ENCODE data around the gene CUL7. TPM values are rescaled to one million over a fixed set of nuclear protein-coding genes. Genes with fewer than 3 reads are reported as not detected.

The CUL7 gene
- total RNA-seq, 1 experiment from 2014 or later: 34.1 TPM

DNA sequence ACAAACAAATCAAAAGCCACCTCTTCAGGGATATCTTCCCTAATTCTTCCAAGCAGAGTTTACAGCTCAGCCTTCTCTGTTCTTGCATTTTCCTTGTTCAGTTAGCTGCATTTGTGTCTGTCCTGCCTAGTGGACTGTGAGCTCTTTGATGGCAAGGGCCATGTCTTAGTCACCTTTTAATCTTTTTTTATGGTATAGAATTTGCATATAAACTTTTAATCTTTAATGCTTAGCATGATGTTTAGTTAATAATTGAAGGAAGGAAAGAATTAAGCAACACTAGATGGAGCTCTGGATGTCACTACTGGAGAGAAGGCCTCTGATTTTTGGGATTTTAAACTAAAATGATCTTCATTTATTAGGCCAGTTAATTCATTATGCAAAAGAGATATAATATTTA lies 57.1 kb downstream of the CUL7 start:
- DNase-seq (ENCODE audit: low read depth, low spot score) (no peak), ATAC-seq (no peak)
- H3K9me2 ChIP-seq (ENCODE audit: insufficient read depth): no peaks in the 10 kb centered on the region
- CTCF ChIA-PET: interaction anchor here (1.2 to 2.6 kb wide), 3 partner anchors 9 to 147 kb away, joined by 3 to 12 read pairs (median 3); partner anchors contain the start of gene PPP2R5D
- H3K9me3 ChIP-seq (ENCODE audit: control insufficient read depth in 1 of 2, insufficient read depth in 1 of 2, low read depth in 1 of 2, low read length in 2 of 2): no peaks in the 10 kb centered on the region
- no TSS peak for BruUV-seq (replicated peaks)
- H4K20me1 ChIP-seq (ENCODE audit: insufficient read depth): no peaks in the 10 kb centered on the region
- H3K9ac ChIP-seq (ENCODE audit: low read length): no peak overlapping the region
- no peaks in the 10 kb centered on the region for H3K27me3 ChIP-seq (ENCODE audit: insufficient read depth, low read length)
- TF ChIP-seq, protein P1, sequence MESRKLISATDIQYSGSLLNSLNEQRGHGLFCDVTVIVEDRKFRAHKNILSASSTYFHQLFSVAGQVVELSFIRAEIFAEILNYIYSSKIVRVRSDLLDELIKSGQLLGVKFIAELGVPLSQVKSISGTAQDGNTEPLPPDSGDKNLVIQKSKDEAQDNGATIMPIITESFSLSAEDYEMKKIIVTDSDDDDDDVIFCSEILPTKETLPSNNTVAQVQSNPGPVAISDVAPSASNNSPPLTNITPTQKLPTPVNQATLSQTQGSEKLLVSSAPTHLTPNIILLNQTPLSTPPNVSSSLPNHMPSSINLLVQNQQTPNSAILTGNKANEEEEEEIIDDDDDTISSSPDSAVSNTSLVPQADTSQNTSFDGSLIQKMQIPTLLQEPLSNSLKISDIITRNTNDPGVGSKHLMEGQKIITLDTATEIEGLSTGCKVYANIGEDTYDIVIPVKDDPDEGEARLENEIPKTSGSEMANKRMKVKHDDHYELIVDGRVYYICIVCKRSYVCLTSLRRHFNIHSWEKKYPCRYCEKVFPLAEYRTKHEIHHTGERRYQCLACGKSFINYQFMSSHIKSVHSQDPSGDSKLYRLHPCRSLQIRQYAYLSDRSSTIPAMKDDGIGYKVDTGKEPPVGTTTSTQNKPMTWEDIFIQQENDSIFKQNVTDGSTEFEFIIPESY (IDR thresholded peaks at IDR 0.05; ENCODE audit: extremely low read depth, insufficient replicate concordance, low read length): no peak
- peak; percentile 16; the same call in 1 of the 2 replicates for TF ChIP-seq RAD21 (IDR thresholded peaks at IDR 0.05; ENCODE audit: low read depth)
- H3K27ac ChIP-seq (ENCODE audit: low read depth, low read length): no peak overlapping the region
- no peak overlapping the region for H3K4me3 ChIP-seq (replicated peaks in 1 of 2; ENCODE audit: low read depth in 1 of 2, low read length in 2 of 2)
- H3K79me2 ChIP-seq (ENCODE audit: insufficient read depth, low read length): peaks cover 4% of the 10 kb centered on the region; the same call in 1 of the 2 replicates
- POLR2A ChIA-PET: interaction anchor here (1.0 to 1.1 kb wide), 2 partner anchors 12 to 17 kb away, joined by 3 to 4 read pairs; partner anchors contain the start of genes KLHDC3, MEA1 and PPP2R5D
- no peak overlapping the region for H2AFZ ChIP-seq (ENCODE audit: low read depth, low read length, poor library complexity, severe bottlenecking)
- RAD21 ChIA-PET (ENCODE audit: low non-redundant PET in 1 of 2, low total read pairs in 2 of 2, uncharacterized antibody in 2 of 2, unreplicated experiment in 2 of 2): no interaction called here
- no peaks in the 10 kb centered on the region for H3K4me1 ChIP-seq (ENCODE audit: control insufficient read depth in 1 of 2, insufficient read depth in 2 of 2, low read length in 2 of 2)
- peaks cover 2 to 3% of the 10 kb centered on the region in 2 experiments; a peak in 1 of 4 replicates for H3K36me3 ChIP-seq (ENCODE audit: control insufficient read depth in 1 of 2, insufficient read depth in 2 of 2, low read length in 2 of 2)
- H3K4me2 ChIP-seq (ENCODE audit: low read length): no peak overlapping the region
- intact Hi-C loops (cut with micrococcal nuclease): no loop called here

DNA sequence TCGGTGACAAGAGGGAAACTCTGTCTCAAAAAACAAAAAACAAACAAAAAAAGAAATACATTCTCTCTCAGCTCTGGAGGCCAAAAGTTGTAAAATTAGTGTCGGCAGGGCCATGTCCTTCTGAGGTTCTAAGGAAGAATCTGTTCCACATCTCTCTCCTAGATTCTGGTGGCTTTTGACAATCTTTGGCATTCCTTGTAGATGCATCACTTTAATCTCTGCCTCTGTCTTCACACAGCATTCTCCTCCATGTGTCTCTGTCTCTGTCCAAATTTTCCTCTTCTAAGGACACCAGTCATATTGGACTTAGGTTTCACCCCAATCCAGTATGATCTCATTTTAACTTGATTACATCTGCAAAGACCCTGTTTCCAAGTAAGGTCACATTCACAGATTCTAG lies 60.2 kb downstream of the CUL7 start:
- no peak overlapping the region for H3K4me2 ChIP-seq (ENCODE audit: low read length)
- BruUV-seq (replicated peaks): no TSS peak
- H3K27ac ChIP-seq (ENCODE audit: low read depth, low read length): no peak overlapping the region
- ATAC-seq (no peak), DNase-seq (ENCODE audit: low read depth, low spot score) (no peak)
- ChIA-PET RAD21 (ENCODE audit: low non-redundant PET in 1 of 2, low total read pairs in 2 of 2, uncharacterized antibody in 2 of 2, unreplicated experiment in 2 of 2) (no interaction called here), POLR2A (no interaction called here), CTCF (no interaction called here)
- intact Hi-C loops (cut with micrococcal nuclease): no loop called here
- peaks cover 4% of the 10 kb centered on the region; the same call in 1 of the 2 replicates for H3K79me2 ChIP-seq (ENCODE audit: insufficient read depth, low read length)
- TF ChIP-seq RAD21 (IDR thresholded peaks at IDR 0.05; ENCODE audit: low read depth): no peak
- no peak for TF ChIP-seq YY1 (IDR thresholded peaks at IDR 0.05; ENCODE audit: extremely low read depth, insufficient replicate concordance, low read depth, low read length)
- TF ChIP-seq, protein P2, sequence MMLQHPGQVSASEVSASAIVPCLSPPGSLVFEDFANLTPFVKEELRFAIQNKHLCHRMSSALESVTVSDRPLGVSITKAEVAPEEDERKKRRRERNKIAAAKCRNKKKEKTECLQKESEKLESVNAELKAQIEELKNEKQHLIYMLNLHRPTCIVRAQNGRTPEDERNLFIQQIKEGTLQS (IDR thresholded peaks at IDR 0.05): no peak
- TF ChIP-seq, protein P1 (IDR thresholded peaks at IDR 0.05; ENCODE audit: extremely low read depth, insufficient replicate concordance, low read length): no peak
- TF ChIP-seq, protein P3, sequence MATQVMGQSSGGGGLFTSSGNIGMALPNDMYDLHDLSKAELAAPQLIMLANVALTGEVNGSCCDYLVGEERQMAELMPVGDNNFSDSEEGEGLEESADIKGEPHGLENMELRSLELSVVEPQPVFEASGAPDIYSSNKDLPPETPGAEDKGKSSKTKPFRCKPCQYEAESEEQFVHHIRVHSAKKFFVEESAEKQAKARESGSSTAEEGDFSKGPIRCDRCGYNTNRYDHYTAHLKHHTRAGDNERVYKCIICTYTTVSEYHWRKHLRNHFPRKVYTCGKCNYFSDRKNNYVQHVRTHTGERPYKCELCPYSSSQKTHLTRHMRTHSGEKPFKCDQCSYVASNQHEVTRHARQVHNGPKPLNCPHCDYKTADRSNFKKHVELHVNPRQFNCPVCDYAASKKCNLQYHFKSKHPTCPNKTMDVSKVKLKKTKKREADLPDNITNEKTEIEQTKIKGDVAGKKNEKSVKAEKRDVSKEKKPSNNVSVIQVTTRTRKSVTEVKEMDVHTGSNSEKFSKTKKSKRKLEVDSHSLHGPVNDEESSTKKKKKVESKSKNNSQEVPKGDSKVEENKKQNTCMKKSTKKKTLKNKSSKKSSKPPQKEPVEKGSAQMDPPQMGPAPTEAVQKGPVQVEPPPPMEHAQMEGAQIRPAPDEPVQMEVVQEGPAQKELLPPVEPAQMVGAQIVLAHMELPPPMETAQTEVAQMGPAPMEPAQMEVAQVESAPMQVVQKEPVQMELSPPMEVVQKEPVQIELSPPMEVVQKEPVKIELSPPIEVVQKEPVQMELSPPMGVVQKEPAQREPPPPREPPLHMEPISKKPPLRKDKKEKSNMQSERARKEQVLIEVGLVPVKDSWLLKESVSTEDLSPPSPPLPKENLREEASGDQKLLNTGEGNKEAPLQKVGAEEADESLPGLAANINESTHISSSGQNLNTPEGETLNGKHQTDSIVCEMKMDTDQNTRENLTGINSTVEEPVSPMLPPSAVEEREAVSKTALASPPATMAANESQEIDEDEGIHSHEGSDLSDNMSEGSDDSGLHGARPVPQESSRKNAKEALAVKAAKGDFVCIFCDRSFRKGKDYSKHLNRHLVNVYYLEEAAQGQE (IDR thresholded peaks at IDR 0.05; ENCODE audit: low read depth): no peak
- TF ChIP-seq, protein P4, sequence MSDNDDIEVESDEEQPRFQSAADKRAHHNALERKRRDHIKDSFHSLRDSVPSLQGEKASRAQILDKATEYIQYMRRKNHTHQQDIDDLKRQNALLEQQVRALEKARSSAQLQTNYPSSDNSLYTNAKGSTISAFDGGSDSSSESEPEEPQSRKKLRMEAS (IDR thresholded peaks at IDR 0.05): no peak
- TF ChIP-seq SIN3A (IDR thresholded peaks at IDR 0.05; ENCODE audit: low read depth): no peak
- no peak for TF ChIP-seq CEBPB (IDR thresholded peaks at IDR 0.05; ENCODE audit: low read depth)
- H3K9me3 ChIP-seq (ENCODE audit: control insufficient read depth in 1 of 2, insufficient read depth in 1 of 2, low read depth in 1 of 2, low read length in 2 of 2): no peaks in the 10 kb centered on the region
- H3K4me3 ChIP-seq (replicated peaks in 1 of 2; ENCODE audit: low read depth in 1 of 2, low read length in 2 of 2): no peak overlapping the region
- H3K27me3 ChIP-seq (ENCODE audit: insufficient read depth, low read length): no peaks in the 10 kb centered on the region
- no peaks in the 10 kb centered on the region for H4K20me1 ChIP-seq (ENCODE audit: insufficient read depth)
- peaks cover 5 to 13% of the 10 kb centered on the region in 2 experiments; a peak in 3 of 4 replicates for H3K36me3 ChIP-seq (ENCODE audit: control insufficient read depth in 1 of 2, insufficient read depth in 2 of 2, low read length in 2 of 2)
- no peaks in the 10 kb centered on the region for H3K4me1 ChIP-seq (ENCODE audit: control insufficient read depth in 1 of 2, insufficient read depth in 2 of 2, low read length in 2 of 2)
- no peak overlapping the region for H3K9ac ChIP-seq (ENCODE audit: low read length)
- H3K9me2 ChIP-seq (ENCODE audit: insufficient read depth): no peaks in the 10 kb centered on the region
- no peak overlapping the region for H2AFZ ChIP-seq (ENCODE audit: low read depth, low read length, poor library complexity, severe bottlenecking)

All from HCT116 (cell line).